KMS-11 (cell line): ENCODE measurements around the gene XRCC2.

Experiments used
- H2AFZ ChIP-seq: fragments of 200-600 bp; sonication (generic); 2 replicates; pipeline ENCODE4 v1.6.1; 2016; ENCODE audit warnings: antibody characterized with exemption, mixed run types, low read depth
- H3K27ac ChIP-seq: fragments of 200-600 bp; sonication (generic); 2 replicates; pipeline ENCODE4 v1.6.1; 2016; ENCODE audit warnings: mild to moderate bottlenecking, mixed run types
- H3K27me3 ChIP-seq: fragments of 200-600 bp; sonication (generic); 2 replicates; pipeline ENCODE4 v1.6.1; 2017; ENCODE audit warnings: mild to moderate bottlenecking, low read depth, mixed run types, moderate library complexity; ENCODE audit not compliant: insufficient read depth
- H3K36me3 ChIP-seq: fragments of 200-600 bp; sonication (generic); 2 replicates; pipeline ENCODE4 v1.6.1; 2017; ENCODE audit warnings: mild to moderate bottlenecking, mixed run types; ENCODE audit not compliant: insufficient read depth
- H3K4me1 ChIP-seq: fragments of 200-600 bp; sonication (generic); 2 replicates; pipeline ENCODE4 v1.6.1; 2016; ENCODE audit warnings: mild to moderate bottlenecking, low read depth, mixed run types; ENCODE audit not compliant: poor library complexity, severe bottlenecking
- H3K4me2 ChIP-seq: fragments of 200-600 bp; sonication (generic); 2 replicates; pipeline ENCODE4 v1.7.0; 2016; ENCODE audit warnings: mild to moderate bottlenecking, mixed run types
- H3K4me3 ChIP-seq: fragments of 200-600 bp; sonication (generic); IDR thresholded peaks from 2 replicates; pipeline ENCODE4 v1.6.1; 2017; ENCODE audit warnings: low read depth, low read length, mixed read lengths; ENCODE audit not compliant: insufficient read depth
- H3K79me2 ChIP-seq: fragments of 200-600 bp; sonication (generic); 2 replicates; pipeline ENCODE4 v1.6.1; 2016; ENCODE audit warnings: low read depth, mixed run types; ENCODE audit not compliant: insufficient read depth
- H3K9ac ChIP-seq: fragments of 200-600 bp; sonication (generic); 2 replicates; pipeline ENCODE4 v1.6.1; 2016; ENCODE audit warnings: mild to moderate bottlenecking, mixed run types
- H4K20me1 ChIP-seq: fragments of 200-600 bp; sonication (generic); 2 replicates; pipeline ENCODE4 v1.6.1; 2016; ENCODE audit warnings: mild to moderate bottlenecking, mixed run types; ENCODE audit not compliant: insufficient read depth
- TF ChIP-seq, protein P1 (sequence below): fragments of 200-600 bp; sonication (generic); conservative IDR thresholded peaks from 2 replicates; pipeline ENCODE4 v1.6.1; 2017; ENCODE audit warnings: low read depth, mild to moderate bottlenecking, antibody characterized with exemption, low read length, moderate library complexity, mixed read lengths

The XRCC2 gene

DNA sequence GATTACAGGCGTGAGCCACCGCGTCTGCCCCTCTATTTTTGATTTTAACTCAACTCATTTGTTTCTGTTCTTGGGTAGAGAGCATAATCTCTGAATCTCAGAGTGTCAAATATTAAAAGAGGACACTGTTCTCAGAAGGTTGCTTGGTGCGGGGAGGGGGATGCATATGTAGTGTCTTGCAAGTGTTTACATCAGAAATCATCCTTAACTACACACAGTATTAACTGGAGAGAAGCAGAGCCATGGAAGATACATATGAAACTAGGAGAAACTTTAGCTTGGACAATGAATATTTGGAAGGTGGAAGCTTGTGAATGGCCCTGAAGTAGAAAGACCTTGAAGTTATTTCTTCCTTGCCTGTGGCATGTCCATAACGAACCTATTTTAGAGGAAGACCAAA lies 57.5 kb downstream of the XRCC2 start:
- H3K4me1 ChIP-seq = no peaks in the 10 kb centered on the region
- no peak overlapping the region for H3K9ac ChIP-seq
- no peaks in the 10 kb centered on the region for H3K27me3 ChIP-seq
- H3K36me3 ChIP-seq = no peaks in the 10 kb centered on the region
- no peak overlapping the region for H3K4me3 ChIP-seq
- TF ChIP-seq, protein P1, sequence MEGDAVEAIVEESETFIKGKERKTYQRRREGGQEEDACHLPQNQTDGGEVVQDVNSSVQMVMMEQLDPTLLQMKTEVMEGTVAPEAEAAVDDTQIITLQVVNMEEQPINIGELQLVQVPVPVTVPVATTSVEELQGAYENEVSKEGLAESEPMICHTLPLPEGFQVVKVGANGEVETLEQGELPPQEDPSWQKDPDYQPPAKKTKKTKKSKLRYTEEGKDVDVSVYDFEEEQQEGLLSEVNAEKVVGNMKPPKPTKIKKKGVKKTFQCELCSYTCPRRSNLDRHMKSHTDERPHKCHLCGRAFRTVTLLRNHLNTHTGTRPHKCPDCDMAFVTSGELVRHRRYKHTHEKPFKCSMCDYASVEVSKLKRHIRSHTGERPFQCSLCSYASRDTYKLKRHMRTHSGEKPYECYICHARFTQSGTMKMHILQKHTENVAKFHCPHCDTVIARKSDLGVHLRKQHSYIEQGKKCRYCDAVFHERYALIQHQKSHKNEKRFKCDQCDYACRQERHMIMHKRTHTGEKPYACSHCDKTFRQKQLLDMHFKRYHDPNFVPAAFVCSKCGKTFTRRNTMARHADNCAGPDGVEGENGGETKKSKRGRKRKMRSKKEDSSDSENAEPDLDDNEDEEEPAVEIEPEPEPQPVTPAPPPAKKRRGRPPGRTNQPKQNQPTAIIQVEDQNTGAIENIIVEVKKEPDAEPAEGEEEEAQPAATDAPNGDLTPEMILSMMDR = no peak
- H3K79me2 ChIP-seq = no peaks in the 10 kb centered on the region
- no peak overlapping the region for H3K4me2 ChIP-seq
- H3K27ac ChIP-seq = no peak overlapping the region
- no peak overlapping the region for H2AFZ ChIP-seq
- no peaks in the 10 kb centered on the region for H4K20me1 ChIP-seq

DNA sequence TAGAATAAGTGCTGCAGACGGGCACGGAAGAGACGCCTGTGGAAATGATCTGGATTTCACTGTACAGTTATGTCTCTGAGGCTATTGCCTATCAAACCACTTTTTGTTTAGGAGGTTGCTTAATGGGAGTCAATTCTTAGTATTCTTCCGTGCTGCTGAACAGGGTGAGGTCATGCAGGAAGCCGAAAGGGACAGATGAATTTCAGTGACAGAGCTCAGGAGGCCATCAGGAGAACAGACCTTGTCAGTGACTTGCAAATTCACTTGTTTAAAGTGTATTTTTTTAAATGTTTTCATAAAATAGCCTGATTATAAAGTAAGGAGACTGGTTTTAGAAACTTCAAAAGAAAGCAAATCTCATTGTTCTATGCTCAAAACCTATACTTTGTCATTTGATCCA lies 58.9 kb downstream of the XRCC2 start:
- no peak overlapping the region for H3K4me3 ChIP-seq
- no peaks in the 10 kb centered on the region for H3K4me1 ChIP-seq
- H3K36me3 ChIP-seq = no peaks in the 10 kb centered on the region
- no peak overlapping the region for H3K4me2 ChIP-seq
- no peaks in the 10 kb centered on the region for H3K79me2 ChIP-seq
- no peak overlapping the region for H2AFZ ChIP-seq
- no peaks in the 10 kb centered on the region for H4K20me1 ChIP-seq
- no peak overlapping the region for H3K27ac ChIP-seq
- TF ChIP-seq, protein P1 = no peak
- H3K9ac ChIP-seq = no peak overlapping the region
- H3K27me3 ChIP-seq = no peaks in the 10 kb centered on the region

DNA sequence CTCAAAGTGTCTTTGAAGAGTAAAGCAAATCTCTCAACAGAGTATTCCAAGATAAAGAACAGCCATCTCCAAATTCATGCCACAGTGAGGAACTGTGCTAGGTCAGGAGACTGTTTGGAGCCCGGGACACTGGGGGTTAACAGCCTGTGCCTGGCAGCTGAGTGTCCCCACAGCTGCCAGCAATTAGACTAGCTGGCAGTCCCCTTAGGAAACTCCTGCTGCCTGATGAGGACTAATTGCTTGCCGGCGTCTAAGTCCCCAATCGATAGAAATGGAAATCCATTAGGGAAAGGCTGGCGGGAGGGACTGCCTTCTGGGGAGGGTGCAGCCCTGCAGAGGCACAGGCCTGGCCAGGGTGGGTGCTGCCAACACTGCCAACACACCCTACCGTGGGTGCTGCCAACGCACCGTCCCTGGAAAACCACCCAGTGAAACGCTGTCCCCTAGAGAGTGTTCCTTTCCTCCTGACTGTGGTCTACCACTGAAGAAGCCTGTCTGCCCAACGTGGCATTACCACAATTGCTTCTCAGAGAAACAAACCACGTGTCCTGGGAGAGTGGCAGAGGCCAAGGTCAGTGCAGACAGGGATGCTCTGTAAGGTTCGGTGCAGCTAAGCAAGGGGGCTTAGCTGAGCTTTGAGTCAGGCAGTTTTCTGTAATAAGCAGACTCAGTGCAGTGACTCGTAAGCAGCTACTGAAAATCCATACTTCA lies 60.8 kb downstream of the XRCC2 start:
- Histone ChIP-seq H3K27me3 (no peaks in the 10 kb centered on the region), H3K4me3 (no peak overlapping the region), H3K9ac (no peak overlapping the region), H3K79me2 (no peaks in the 10 kb centered on the region), H3K4me2 (no peak overlapping the region), H2AFZ (no peak overlapping the region), H3K27ac (no peak overlapping the region), H4K20me1 (no peaks in the 10 kb centered on the region), H3K36me3 (no peaks in the 10 kb centered on the region), H3K4me1 (no peaks in the 10 kb centered on the region)
- TF ChIP-seq, protein P1 = no peak

DNA sequence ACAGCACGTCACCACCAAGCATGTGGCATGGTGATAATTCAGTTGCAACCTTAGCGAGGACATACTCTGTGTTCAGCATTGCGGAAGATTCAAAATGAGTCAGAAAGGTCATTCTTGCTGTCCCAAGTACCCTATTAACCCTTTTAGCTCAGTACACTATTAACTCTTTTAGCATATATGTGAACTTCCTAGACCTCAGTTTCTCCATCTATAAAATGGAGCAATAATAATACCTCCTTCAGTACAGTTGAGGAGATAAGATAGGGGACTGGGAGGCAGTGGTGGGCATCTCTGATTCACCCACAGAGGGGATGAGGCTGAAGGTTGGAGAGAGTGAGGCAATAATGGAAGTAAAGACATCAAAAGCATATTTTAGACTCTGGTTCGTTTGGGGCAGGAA lies 67.3 kb downstream of the XRCC2 start:
- Histone ChIP-seq H3K79me2 (no peaks in the 10 kb centered on the region), H3K4me1 (no peaks in the 10 kb centered on the region), H4K20me1 (no peaks in the 10 kb centered on the region), H3K27me3 (no peaks in the 10 kb centered on the region), H3K27ac (no peak overlapping the region), H3K36me3 (no peaks in the 10 kb centered on the region), H3K4me3 (no peak overlapping the region), H3K4me2 (no peak overlapping the region), H2AFZ (no peak overlapping the region), H3K9ac (no peak overlapping the region)
- TF ChIP-seq, protein P1 = no peak
